Naive thymus-derived CD8-positive, alpha-beta T cell (primary cell): ENCODE results near the gene PAK1IP1. TPM values are rescaled to one million over a fixed set of nuclear protein-coding genes. Genes with fewer than 3 reads are reported as not detected.
A peak's percentile ranks its signal among the peaks of the same experiment; 100 is the strongest.
"Not testable (repeated sequence)": the region's sequence is repeated elsewhere in the genome, so short reads cannot be mapped to it uniquely, and the experiment has no call there.

Experiments
- ATAC-seq, 2 donors: fragments of 150-1000 bp; cut with Tn5 transposase in 1 of 2; sonication (Bioruptor Pico), chemical (Tn5 transposase) in 1 of 2; 1 replicate in 1 of 2; 2 replicates in 1 of 2; pipeline ENCODE4 v1.10.0; 2021; ENCODE audit warnings: mild to moderate bottlenecking in 2 of 2, moderate library complexity in 2 of 2
- POLR2A ChIA-PET: fragments of 350-600 bp; sonication (Branson Sonifier 250); formaldehyde crosslinking; loops from one replicate; lab custom pipeline; 2021; ENCODE audit warnings: antibody characterized with exemption; lab: Charles Lee
- DNase-seq, 10 donors: peaks; one replicate each; pipeline versions ENCODE4 v3.0.0 to v3.0.0-alpha.2; 2020 to 2022
- H3K27ac Mint-ChIP-seq, 10 donors: one replicate each; pipeline ENCODE4 v1.8.0; 2020 to 2022; ENCODE audit warnings: mild to moderate bottlenecking in 10 of 10, mixed read lengths in 10 of 10, moderate library complexity in 4 of 10, inconsistent platforms in 1 of 10
- H3K27me3 Mint-ChIP-seq, 5 donors: one replicate each; pipeline ENCODE4 v1.8.0; 2021 to 2022; ENCODE audit warnings: mixed read lengths in 5 of 5
- H3K36me3 Mint-ChIP-seq, 3 donors: one replicate each; pipeline ENCODE4 v1.8.0; 2020 to 2022; ENCODE audit warnings: mixed read lengths in 3 of 3, mild to moderate bottlenecking in 2 of 3, inconsistent platforms in 1 of 3
- H3K4me1 Mint-ChIP-seq, 4 donors: one replicate each; pipeline ENCODE4 v1.8.0; 2021 to 2022; ENCODE audit warnings: mixed read lengths in 4 of 4
- H3K4me3 Mint-ChIP-seq, 10 donors: one replicate each; pipeline ENCODE4 v1.8.0; 2020 to 2022; ENCODE audit warnings: mild to moderate bottlenecking in 10 of 10, mixed read lengths in 10 of 10, moderate library complexity in 6 of 10, inconsistent platforms in 1 of 10
- H3K9me3 Mint-ChIP-seq, 9 donors: one replicate each; pipeline ENCODE4 v1.8.0; 2020 to 2022; ENCODE audit warnings: mixed read lengths in 9 of 9, mild to moderate bottlenecking in 3 of 9, inconsistent platforms in 1 of 9, moderate library complexity in 1 of 9
- polyA plus RNA-seq, 3 donors: library from polyadenylated mRNA; unstranded; fragments of 300-500 nt; fragmentation: Illumina TruSeq; gene quantifications; one replicate each; pipeline ENCODE4 v1.2.3, GENCODE V29; 2021
- total RNA-seq, 8 experiments: library from RNA in 2 of 8; stranded (reverse) in 2 of 8; gene quantifications; one replicate each; pipeline ENCODE4 v1.2.3 and lab custom pipeline; 2021 to 2026

The PAK1IP1 gene
- total and polyA plus RNA-seq, 5 experiments from 2014 or later, result 8.5 to 26.9 (median 17.6) TPM

GRCh38 chr6:10725716-10726115 lies 30.9 kb downstream of the PAK1IP1 start:
- Mint-ChIP-seq H3K27ac (peak overlapping the region in 5 of 10 donors; percentile 15 to 80 (median 70)), H3K4me1 (peaks cover 26 to 72% (median 58%) of the 10 kb centered on the region in 4 donors), H3K4me3 (peak overlapping the region in 6 of 10 donors; percentile 25 to 73 (median 62)), H3K27me3 (no peaks in the 10 kb centered on the region), H3K36me3 (peaks cover 0 to 42% (median 12%) of the 10 kb centered on the region in 3 donors), H3K9me3 (no peaks in the 10 kb centered on the region)
- ATAC-seq (no peak), DNase-seq (no peak)
- POLR2A ChIA-PET, result interaction anchor here (1.0 kb wide), 1 partner anchor 31 kb away, joined by 14 read pairs; the partner anchor contains the start of genes C6orf52 and PAK1IP1

- no peak for ATAC-seq
- Mint-ChIP-seq H3K4me3 (no peak overlapping the region), H3K36me3 (peaks cover 0 to 59% (median 23%) of the 10 kb centered on the region in 3 donors), H3K27ac (peak overlapping the region in 2 of 10 donors; percentile 14 to 55), H3K27me3 (no peaks in the 10 kb centered on the region), H3K9me3 (no peaks in the 10 kb centered on the region), H3K4me1 (peaks cover 7 to 30% (median 18%) of the 10 kb centered on the region in 4 donors)
- POLR2A ChIA-PET, result no interaction called here
- no peak for DNase-seq
Measured at GRCh38 chr6:10730254-10730653, 35.5 kb downstream of the PAK1IP1 start.

GRCh38 chr6:10733151-10733715 lies 38.5 kb downstream of the PAK1IP1 start:
- Mint-ChIP-seq H3K4me3 (peak overlapping the region in 1 of 10 donors; percentile 48), H3K4me1 (peaks cover 0 to 9% (median 3%) of the 10 kb centered on the region in 4 donors)
- DNase-seq, result no peak

GRCh38 chr6:10733863-10734262 lies 39.1 kb downstream of the PAK1IP1 start:
- POLR2A ChIA-PET, result no interaction called here
- DNase-seq (no peak), ATAC-seq (no peak)
- Mint-ChIP-seq H3K36me3 (peaks cover 0 to 35% (median 18%) of the 10 kb centered on the region in 3 donors), H3K27me3 (no peaks in the 10 kb centered on the region), H3K4me3 (no peak overlapping the region), H3K27ac (peak overlapping the region in 2 of 10 donors; percentile 4 to 44), H3K4me1 (peaks cover 0 to 5% (median 2%) of the 10 kb centered on the region in 4 donors), H3K9me3 (no peaks in the 10 kb centered on the region)

More at GRCh38 chr6:10733151-10733715, 38.5 kb downstream of the PAK1IP1 start:
- Mint-ChIP-seq H3K27me3 (no peaks in the 10 kb centered on the region), H3K27ac (peak overlapping the region in 1 of 10 donors; percentile 24), H3K36me3 (peaks cover 0 to 40% (median 18%) of the 10 kb centered on the region in 3 donors), H3K9me3 (no peaks in the 10 kb centered on the region)
- POLR2A ChIA-PET, result no interaction called here
- no peak for ATAC-seq

GRCh38 chr6:10736731-10737130 lies 42.0 kb downstream of the PAK1IP1 start:
- H3K36me3 Mint-ChIP-seq, result peaks cover 0 to 16% (median 12%) of the 10 kb centered on the region in 3 donors
- ATAC-seq (no peak), DNase-seq (no peak)
- H3K27ac Mint-ChIP-seq, result no peak overlapping the region
- no peaks in the 10 kb centered on the region for H3K27me3 Mint-ChIP-seq
- POLR2A ChIA-PET, result no interaction called here
- H3K9me3 Mint-ChIP-seq, result no peaks in the 10 kb centered on the region
- H3K4me3 Mint-ChIP-seq, result no peak overlapping the region
- peaks cover 0 to 5% (median 0%) of the 10 kb centered on the region in 4 donors for H3K4me1 Mint-ChIP-seq

- no peaks in the 10 kb centered on the region for H3K27me3 Mint-ChIP-seq
- POLR2A ChIA-PET, result interaction anchor here (0.5 to 1.7 kb wide), 2 partner anchors 20 to 57 kb away, joined by 5 to 11 read pairs; no protein-coding TSS in a partner anchor
- no peaks in the 10 kb centered on the region for H3K9me3 Mint-ChIP-seq
- H3K4me1 Mint-ChIP-seq, result peaks cover 0 to 3% (median under 1%) of the 10 kb centered on the region in 4 donors
- ATAC-seq, result no peak
- peaks cover 0 to 3% (median 2%) of the 10 kb centered on the region in 3 donors for H3K36me3 Mint-ChIP-seq
- H3K27ac Mint-ChIP-seq, result peak overlapping the region in 1 of 10 donors; percentile 4
- no peak overlapping the region for H3K4me3 Mint-ChIP-seq
- DNase-seq, result no peak
Measured at GRCh38 chr6:10740061-10740460, 45.3 kb downstream of the PAK1IP1 start.

- POLR2A ChIA-PET, result interaction anchor here (1.7 to 1.9 kb wide), 2 partner anchors 18 to 22 kb away, joined by 7 to 11 read pairs; partner anchors contain the start of gene TMEM14C
- H3K27me3 Mint-ChIP-seq, ATAC-seq, H3K27ac Mint-ChIP-seq, H3K4me3 Mint-ChIP-seq, H3K9me3 Mint-ChIP-seq, H3K36me3 Mint-ChIP-seq, DNase-seq: not testable (repeated sequence)
- peaks cover 4 to 13% (median 6%) of the 10 kb centered on the region in 4 donors for H3K4me1 Mint-ChIP-seq
Measured at GRCh38 chr6:10741643-10742042, 46.9 kb downstream of the PAK1IP1 start.

- peaks cover 8 to 18% (median 12%) of the 10 kb centered on the region in 4 donors for H3K4me1 Mint-ChIP-seq
- H3K27me3 Mint-ChIP-seq, result no peaks in the 10 kb centered on the region
- H3K27ac Mint-ChIP-seq, result peak overlapping the region in 2 of 10 donors; percentile 2 to 19
- ATAC-seq (no peak), DNase-seq (no peak)
- H3K36me3 Mint-ChIP-seq, result peaks cover 0 to 3% (median 2%) of the 10 kb centered on the region in 3 donors
- POLR2A ChIA-PET, result interaction anchor here (0.5 to 1.9 kb wide), 2 partner anchors 19 to 40 kb away, joined by 3 to 7 read pairs; partner anchors contain the start of gene TMEM14C
- H3K9me3 Mint-ChIP-seq, result no peaks in the 10 kb centered on the region
- H3K4me3 Mint-ChIP-seq, result no peak overlapping the region
Measured at GRCh38 chr6:10742251-10742650, 47.5 kb downstream of the PAK1IP1 start.

- no peak overlapping the region for H3K4me3 Mint-ChIP-seq
- H3K27ac Mint-ChIP-seq, result peak overlapping the region in 3 of 10 donors; percentile 34 to 39 (median 36)
- DNase-seq (no peak), ATAC-seq (no peak)
- no peaks in the 10 kb centered on the region for H3K9me3 Mint-ChIP-seq
- no peaks in the 10 kb centered on the region for H3K27me3 Mint-ChIP-seq
- H3K36me3 Mint-ChIP-seq, result peaks cover 0 to 3% (median 2%) of the 10 kb centered on the region in 3 donors
- POLR2A ChIA-PET, result no interaction called here
- H3K4me1 Mint-ChIP-seq, result peaks cover 10 to 26% (median 18%) of the 10 kb centered on the region in 4 donors
Measured at GRCh38 chr6:10743515-10743914, 48.7 kb downstream of the PAK1IP1 start.

- Mint-ChIP-seq H3K9me3 (no peaks in the 10 kb centered on the region), H3K27ac (peak overlapping the region in 4 of 10 donors; percentile 23 to 96 (median 59)), H3K27me3 (no peaks in the 10 kb centered on the region), H3K4me1 (peaks cover 13 to 42% (median 32%) of the 10 kb centered on the region in 4 donors), H3K36me3 (peaks cover 0 to 6% (median 0%) of the 10 kb centered on the region in 3 donors), H3K4me3 (peak overlapping the region in 1 of 10 donors; percentile 8)
- no peak for DNase-seq
- POLR2A ChIA-PET, result interaction anchor here (4.2 kb wide), 1 partner anchor 23 kb away, joined by 74 read pairs; the partner anchor contains the start of gene TMEM14C
- no peak for ATAC-seq
Measured at GRCh38 chr6:10745116-10745515, 50.3 kb downstream of the PAK1IP1 start.

- H3K27ac Mint-ChIP-seq, result peak overlapping the region; percentile 69 to 99 (median 98)
- H3K9me3 Mint-ChIP-seq, result no peaks in the 10 kb centered on the region
- peak overlapping the region; percentile 75 to 99 (median 92) for H3K4me3 Mint-ChIP-seq
- DNase-seq (no peak), ATAC-seq (no peak)
- POLR2A ChIA-PET, result interaction anchor here (2.8 to 4.2 kb wide), 3 partner anchors 25 to 218 kb away, joined by 8 to 74 read pairs (median 32); partner anchors contain the start of genes C6orf52, PAK1IP1 and TMEM14C
- H3K4me1 Mint-ChIP-seq, result peaks cover 21 to 60% (median 46%) of the 10 kb centered on the region in 4 donors
- peaks cover 0 to 24% (median 3%) of the 10 kb centered on the region in 3 donors for H3K36me3 Mint-ChIP-seq
- no peaks in the 10 kb centered on the region for H3K27me3 Mint-ChIP-seq
Measured at GRCh38 chr6:10746915-10747250, 52.1 kb downstream of the PAK1IP1 start.

- POLR2A ChIA-PET, result interaction anchor here (0.6 to 4.2 kb wide), 5 partner anchors 26 to 219 kb away, joined by 3 to 74 read pairs (median 8); partner anchors contain the start of genes C6orf52, PAK1IP1 and TMEM14C
- no peaks in the 10 kb centered on the region for H3K27me3 Mint-ChIP-seq
- peaks cover 21 to 64% (median 49%) of the 10 kb centered on the region in 4 donors for H3K4me1 Mint-ChIP-seq
- no peaks in the 10 kb centered on the region for H3K9me3 Mint-ChIP-seq
- ATAC-seq (peak; percentile 95 to 96), DNase-seq (peak; percentile 96 to 100 (median 99))
- peaks cover 0 to 28% (median 3%) of the 10 kb centered on the region in 3 donors for H3K36me3 Mint-ChIP-seq
- H3K4me3 Mint-ChIP-seq, result peak within 1 kb of the TSS; percentile 75 to 99 (median 92)
- H3K27ac Mint-ChIP-seq, result peak within 1 kb of the TSS; percentile 96 to 99 (median 98)
Measured at GRCh38 chr6:10747251-10747972, 52.6 kb downstream of the PAK1IP1 start, which contains the start of gene TMEM14B. Gene TMEM14B (plus strand): TSS chr6:10747805. CDS start chr6:10749246, 1,441 bp downstream.
